Islet of Langerhans (tissue), 1 donor: ENCODE data around the gene IST1.
"Not testable (repeated sequence)": the region's sequence is repeated elsewhere in the genome, so short reads cannot be mapped to it uniquely, and the experiment has no call there.

ENCODE experiments used
- FAIRE-seq: peaks from one replicate; lab custom pipeline; 2011; peaks lifted over from hg19 to GRCh38; lab: Jason Lieb, UNC

IST1 gene

DNA sequence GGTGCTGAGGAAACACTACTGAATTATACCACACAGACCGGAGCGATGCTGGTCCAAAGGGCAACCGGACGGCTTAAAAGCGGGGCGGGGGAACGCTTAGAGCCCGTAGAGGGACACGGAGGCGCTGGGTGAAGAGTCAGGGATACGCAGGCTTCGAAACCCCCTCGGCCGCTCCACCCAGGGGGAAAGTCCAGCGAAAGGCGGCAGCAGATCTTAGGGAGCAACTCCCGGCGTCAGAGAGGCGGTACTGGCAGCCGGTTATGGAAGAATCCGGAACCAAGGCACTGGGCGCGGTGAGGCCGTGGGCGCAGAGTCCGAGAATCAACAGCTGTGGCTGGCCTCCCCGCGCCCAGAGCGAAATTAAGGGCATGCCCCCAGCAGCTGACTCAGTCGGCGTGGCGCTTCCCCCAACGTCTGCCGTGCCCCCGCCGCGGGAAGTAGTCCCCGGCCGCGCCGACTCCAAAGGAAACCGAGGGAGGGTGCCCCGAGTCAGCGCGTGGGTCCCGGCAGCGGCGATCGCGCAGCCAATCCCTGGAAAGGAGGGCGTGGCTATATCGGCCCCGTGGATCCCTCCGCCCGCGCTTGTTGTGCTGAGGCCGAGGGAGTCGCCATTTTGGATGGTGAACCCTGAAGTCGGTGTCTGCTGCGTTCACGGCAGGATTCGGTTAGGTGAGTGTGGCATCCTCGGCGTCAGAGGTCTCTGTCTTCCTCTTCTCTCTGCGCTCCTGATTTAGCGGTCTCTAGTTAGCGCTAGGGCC, at the start of gene IST1:
Gene IST1 (plus strand): TSS at position 611 of the 758 bp plus-strand sequence. CDS start 20,110 bp downstream, outside the sequence.
- no peak for FAIRE-seq

DNA sequence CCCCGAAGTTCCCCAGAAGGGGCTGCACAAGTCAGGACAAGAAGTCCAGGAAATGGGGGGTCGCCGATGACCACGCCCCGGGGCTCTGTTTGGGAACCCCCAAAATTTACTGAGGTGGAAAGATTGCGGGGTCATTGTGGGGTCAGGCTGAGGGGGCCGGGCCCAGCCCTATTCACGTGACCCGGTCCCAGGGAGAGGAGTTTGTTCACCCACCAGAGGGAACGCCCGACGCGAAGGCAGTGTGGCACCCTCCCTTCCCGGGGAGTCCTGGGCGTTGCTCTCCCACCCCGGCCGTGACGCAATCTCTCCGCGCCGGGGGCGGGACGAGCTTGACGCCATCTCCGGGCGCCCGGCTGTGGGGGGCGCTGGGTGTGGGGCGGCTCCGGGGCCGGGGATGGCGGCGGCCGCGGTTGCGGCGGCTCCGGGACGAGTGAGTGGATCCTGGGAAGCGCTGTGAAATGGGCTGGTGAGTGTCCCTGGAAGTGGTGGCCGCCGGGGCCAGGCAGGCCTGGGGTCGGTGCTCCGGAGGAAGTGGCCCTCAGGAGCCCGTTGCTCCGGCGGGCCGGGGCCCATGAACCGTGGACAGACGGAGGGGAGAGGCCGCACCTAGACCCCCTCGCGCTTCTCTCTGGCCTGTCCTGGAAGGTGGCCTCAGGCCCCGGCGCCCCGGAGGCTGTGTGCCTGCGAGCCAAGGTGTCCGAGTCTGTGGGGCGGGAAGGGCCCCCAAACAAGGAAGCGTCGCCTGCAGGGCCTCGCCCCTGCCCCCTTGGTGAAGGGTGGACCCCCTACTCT, 49.5 kb upstream of the IST1 start, which contains the start of gene ATXN1L:
Gene ATXN1L (plus strand): TSS at position 338 of the 792 bp plus-strand sequence. CDS start 3,765 bp downstream, outside the sequence.
- FAIRE-seq, result no peak

DNA sequence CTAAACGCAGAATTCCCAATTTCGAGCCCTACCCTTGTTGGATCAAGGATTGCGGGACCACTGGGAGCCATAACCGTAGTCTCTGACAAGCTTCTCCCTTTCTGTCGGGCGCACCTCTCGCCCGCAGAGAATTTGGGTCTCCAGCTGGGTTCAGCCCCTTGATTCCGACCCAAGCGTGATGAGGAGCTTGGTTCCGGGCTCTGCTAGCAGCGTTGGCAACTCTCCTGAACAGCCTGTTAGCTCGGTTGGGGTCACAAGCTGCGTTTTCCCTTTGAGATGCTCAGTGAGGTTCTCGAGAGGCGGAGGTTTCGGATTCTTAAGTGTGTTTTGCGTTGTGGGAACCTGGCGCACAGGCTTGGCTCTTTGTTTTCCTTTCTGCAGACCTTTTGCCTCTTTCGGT, 48.9 kb upstream of the IST1 start:
- no peak for FAIRE-seq

DNA sequence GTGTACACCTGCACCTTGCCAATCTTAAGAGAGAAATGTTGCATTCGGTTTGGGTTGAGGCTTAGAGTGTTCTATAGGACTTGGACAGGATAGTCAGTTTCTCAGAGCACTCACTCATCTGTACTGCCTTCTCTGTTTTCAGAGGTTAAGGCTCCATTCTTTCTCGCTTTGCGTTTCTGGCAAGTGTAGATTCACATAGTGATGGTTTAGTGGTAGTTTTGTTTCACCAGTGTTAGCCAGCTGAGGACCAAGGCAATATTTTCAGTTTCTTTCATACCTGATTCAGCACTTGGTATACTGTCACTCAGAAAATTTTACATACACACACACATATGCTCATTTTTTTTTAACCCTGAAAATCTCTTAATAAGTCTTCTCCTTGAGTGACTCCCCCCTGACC, 48.2 kb upstream of the IST1 start:
- FAIRE-seq, result no peak

DNA sequence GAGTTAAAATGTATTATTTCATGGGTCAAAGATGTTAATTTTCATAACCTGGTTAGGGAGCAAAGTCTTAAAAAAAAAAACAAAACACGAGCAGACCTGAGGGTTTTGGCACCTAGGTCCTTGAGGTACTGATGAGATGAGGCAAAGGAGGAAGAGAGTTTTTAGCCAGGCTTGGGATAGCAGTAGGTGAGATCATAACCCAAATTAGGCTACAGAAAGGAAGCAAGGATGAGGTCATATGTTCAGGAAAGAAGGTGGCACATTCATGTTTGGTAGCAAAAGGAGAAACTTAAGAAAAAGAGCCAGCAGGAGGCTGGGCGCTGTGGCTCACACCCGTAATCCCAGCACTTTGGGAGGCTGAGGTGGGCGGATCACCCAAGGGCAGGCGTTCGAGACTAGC, 46.7 kb upstream of the IST1 start:
- no peak for FAIRE-seq

DNA sequence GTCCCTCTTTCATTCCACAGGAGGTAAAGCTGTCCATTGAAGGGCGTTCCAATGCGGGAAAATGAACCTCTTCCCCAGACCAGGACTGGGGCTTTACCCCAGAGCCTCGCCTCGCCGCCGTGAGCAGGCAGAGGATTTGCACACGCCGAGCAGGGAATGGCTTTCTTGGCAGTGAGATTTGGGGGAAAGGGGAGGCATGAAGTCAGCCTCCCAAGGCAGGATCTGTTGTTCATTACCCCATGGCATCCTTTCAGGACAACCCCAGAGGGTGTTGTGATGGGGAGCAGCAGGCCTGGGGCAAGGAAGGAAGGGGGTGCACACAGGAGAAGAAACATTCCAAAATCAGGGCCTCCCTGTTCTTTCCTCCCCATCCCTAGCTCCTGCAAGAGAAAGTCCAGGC, 43.6 kb upstream of the IST1 start:
- FAIRE-seq, result no peak

DNA sequence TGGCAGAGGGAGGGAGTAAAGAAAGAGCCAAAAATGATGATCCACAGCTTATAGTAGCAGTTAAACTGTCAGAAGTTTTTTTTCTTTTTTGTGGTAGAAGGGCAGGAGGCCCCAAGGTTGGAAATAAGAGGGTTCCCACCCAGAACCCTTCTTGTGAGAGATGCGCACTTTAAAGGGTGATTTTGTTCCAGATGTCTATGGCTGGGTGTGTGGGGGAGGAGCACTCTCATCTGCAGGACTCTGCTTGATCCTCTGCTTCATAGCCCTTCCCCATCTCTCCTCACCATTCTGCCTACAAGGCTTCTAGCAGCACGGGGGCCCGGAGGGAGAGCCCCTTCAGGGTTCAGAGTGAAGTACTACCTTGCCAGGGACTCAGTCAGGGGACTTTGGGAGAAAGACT, 43.2 kb upstream of the IST1 start:
- FAIRE-seq, result no peak

DNA sequence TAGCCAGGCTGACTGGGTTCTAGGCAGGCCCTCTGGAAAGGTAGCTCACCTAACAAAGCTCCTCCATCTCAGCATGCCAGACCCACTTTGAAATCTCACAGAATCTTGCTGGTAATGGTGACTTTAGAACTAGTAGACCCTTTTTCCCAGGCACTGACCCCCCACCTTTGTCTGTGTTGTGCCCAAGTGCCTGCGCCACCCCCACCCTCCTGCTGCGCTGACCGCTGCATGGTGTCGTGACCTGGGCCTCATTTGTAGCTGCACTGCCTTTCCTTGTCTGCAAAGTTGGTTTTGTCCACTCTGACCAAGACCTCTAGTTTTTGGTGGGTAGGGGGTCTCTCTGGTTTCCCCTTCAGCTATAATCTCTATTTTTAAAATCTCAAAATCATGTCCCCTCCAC, 42.8 kb upstream of the IST1 start:
- no peak for FAIRE-seq

DNA sequence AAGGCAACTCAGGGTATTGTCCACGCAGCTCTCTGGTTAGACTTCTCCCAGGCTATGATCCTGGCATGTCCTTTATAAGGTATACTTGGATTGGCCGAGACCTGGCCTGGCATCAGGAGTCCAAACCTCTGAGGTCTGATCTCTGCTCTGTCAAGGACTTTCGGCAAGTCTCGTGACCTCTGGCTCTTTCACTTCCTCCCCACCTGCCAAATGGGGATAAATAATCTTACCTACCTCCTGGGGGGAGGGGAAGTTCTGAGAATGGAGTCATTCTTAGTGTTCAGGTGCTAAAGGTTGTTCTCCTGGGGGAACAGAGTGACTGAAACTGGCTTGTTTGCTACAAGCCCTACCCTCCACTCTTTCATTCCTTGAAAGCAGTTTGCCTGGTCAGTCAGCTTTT, 41.9 kb upstream of the IST1 start:
- no peak for FAIRE-seq

DNA sequence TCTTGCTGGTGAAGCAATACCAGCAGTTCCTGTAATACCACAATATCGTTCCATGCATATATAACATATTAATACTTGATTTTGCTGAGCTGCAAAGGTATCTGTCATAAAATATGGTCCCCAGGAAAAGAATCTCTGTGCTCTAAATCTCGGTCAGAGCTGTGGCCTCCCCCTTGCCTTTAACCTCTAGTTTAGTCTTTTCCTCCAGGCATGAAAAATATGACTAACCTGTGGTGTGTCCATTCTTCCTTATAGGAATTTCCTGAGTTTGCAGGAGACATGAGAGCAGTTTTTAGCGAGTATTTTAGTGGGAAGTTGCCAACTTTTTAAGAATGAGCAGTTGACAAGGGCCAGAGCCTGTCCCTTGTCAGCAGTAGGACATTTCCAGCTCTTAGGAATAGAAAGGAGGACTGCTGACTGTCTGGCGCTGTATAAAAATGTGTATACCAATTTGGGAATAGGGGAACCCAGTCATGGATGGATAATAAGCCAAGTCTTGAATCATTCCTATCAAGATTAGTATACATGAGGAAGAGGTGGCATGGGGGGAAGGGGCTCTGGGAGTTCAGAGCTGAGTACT, 40.9 kb upstream of the IST1 start:
- no peak for FAIRE-seq

DNA sequence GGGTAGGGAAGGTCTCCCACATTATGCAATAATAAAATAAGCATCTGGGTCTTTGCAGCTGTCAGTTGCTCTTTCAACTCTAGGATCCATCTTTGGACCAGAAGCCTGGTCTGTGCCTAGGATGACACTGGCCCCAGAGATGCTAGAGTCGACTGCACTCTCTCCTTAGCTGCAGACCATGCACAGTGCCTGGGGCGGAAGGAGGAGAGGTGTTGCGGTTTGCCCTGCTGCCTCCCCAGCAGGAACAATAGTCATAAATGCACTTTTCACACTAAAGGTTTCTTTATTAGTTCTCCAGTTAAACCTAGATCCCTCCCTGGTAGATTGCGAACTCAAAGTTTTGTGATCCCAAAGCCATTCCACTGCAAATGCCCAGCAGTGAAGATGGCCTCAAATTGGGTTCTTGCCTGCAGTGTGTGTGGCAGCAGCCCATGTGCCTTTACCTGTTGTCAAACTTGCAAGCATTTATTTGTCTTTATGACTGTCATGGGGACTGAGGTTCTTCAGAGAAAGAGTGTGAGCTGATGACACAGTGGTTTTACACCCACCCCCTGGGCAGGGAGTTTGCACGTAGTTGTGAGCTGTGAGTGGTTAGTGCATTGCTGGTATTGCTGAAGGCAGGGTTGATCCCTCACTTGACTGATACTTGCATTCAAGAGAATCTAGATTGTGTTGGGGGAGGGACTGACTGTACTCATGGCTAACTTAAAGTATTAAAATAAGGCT, 39.2 kb upstream of the IST1 start:
- no peak for FAIRE-seq

DNA sequence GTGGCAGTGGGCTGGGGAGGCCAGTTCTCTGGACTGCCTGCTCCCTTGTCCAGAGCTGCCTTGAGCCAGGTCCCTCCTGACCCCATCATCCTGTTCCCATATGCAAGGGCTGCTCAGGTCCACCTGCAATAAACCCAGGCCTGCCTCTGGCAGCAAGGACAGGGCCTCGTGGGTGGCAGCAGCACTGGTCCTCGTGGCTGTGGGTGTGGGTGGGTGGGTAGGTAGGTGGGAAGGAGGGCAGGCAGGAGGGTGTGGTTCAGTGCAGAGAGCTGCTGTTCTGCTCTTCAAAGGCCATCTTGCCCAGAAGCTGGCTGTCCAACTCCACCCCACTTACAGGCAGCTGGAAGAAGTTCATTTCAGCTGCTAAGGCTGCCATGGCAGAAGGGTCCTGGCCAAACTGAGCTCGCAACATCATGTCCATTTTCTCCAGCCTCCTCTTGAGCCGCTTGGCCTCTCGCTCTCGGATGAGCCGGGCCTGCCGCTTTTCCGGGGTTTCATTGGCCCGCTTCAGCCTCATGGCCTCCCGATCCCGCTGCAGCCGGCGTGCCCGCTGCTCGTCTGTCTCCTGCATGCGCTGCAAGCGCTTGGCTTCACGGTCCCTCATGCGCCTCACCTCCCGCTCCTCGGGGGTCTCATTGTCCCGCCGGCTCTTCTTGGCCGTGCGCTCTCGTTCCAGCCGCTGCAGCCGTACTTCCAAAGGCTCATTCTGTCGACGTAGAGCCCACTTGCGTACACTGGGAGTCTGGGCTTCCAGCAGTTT, 35.4 kb upstream of the IST1 start:
- FAIRE-seq, result no peak

DNA sequence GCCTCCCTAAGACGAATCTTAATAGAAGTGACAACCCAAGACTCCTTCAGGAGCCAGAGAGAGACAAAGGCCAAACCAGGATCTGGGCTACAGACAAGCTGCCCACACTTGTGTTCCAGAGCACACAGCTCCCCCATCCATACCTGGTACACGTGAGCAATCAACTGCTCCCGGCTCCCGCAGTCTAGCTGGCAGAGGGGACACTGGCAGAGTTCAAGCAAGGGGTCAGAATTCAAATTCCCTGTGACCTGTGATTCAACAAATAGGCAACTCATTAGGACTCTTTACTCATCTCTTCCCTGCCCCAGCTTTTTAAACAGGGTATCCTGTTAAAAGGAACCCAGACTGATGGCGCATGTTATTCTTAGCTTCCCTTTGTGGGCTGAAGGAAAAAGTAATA, 31.3 kb upstream of the IST1 start:
- no peak for FAIRE-seq

DNA sequence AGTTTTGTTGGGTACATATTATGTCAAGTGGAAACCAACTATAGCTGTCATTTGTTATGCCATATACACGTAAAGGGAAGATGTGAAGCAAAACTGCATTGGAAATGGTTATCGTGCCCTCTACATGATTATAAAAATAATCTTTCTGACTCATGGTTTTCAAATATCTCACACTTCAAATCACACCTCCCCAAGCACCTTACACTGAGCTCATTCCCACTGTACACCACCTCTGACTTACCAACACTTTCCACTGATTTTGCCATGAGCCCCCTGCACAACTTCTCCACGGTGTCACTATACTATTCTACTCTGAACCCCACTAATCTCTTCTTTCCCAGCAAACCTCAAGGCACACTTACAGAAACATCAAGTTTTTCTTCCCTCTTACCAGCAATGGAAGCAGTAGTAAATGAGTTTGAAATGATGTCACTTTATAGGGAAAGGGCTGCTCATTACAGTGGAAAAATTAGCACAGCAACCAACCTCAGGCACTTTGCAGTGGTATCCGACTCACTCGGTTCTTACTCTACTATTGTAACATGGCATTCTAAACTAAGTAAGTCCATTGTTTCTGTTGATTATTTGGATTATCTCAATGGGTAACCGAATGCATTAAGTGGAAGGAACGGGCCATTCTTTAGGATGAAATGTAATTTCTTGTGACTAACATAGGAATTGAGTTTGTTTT, 30.0 kb upstream of the IST1 start:
- no peak for FAIRE-seq

DNA sequence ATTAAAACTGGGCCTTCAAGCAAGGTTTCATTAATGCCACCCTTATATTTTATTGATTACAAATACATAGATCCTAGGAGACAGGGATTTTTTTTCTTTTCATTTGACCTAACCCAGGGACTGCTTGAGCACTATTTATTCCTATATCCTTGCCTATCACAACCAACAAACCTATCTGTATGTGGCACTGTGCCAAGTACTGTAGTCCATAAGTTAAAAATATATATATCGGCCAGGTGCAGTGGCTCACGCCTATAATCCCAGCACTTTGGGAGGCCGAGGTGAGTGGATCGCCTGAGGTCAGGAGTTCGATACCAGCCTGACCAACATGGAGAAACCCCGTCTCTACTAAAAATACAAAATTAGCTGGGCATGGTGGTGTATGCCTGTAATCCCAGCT, 28.2 kb upstream of the IST1 start:
- not testable (repeated sequence) for FAIRE-seq

DNA sequence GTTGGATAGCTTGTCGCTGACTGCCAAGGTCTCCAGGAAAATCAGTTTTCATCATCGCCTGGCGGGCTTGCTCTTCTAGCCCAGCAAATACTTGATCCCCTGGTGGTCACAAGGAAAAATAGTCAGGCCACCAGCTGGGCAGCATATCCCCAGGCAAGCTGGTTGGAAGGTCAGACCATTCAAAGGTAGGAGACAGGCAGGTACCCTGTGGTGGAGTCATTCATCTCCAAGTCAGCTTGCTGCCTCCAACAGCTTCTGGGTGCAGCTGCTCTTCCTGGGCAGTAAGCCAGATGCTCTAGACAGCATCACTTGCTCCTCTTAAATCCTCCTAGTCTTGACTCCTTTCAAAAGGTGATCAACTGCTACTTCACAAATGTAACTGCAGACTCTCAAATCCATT, 27.4 kb upstream of the IST1 start:
- no peak for FAIRE-seq

DNA sequence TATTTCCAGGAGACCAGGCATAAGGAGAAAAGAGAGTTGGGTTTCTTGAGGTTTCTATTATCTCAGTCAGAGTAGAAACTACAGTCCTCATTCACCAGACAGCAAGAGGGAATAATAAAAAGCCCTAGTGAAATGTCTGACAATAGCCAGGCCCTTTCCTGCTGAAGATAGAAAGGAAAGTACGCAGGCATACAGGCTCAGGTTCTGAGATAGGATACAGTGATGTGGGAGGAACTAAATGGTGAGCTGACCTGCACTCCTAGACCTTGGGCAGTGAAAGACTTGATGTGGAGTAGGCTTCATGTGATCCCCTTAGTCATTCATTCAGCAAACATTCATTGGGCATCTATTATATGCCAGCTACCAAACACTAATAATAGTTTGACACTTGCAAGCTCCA, 26.2 kb upstream of the IST1 start:
- no peak for FAIRE-seq

DNA sequence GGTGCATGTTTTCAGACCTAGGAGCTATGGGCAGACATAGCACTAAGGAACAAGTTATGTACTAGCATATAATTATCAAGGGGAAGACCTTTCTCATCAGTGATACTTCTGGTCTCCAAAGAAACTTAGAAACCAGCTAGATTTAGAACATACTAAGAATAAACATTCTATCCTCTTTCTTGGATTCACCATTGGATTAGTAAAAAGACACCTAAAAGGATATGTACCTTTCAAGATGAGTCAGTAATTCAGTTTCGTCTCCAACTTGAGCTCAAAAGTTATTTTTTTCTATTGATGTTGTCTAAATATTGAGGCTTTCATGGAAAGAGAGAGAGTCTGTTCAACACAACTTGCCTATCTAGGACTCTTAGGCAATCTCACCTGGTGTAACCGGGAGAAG, 24.5 kb upstream of the IST1 start:
- FAIRE-seq, result no peak

DNA sequence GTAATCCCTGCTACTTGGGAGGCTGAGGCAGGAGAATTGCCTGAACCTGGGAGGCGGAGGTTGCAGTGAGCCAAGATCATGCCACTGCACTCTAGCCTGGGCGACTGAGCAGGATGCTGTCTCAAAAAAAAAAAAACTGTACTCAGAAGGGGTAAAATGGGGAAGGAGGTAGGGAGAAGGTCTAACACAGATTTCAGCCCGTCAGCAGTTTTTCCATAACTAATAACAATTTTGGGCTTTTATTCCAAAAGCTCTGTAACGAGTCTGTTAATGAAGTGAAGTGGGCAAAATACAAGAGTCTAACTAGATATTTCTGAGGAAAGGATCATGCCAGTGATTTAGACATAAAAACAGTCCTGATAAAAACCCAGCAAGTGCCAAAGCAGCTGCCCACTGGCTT, 22.1 kb upstream of the IST1 start:
- FAIRE-seq, result no peak

DNA sequence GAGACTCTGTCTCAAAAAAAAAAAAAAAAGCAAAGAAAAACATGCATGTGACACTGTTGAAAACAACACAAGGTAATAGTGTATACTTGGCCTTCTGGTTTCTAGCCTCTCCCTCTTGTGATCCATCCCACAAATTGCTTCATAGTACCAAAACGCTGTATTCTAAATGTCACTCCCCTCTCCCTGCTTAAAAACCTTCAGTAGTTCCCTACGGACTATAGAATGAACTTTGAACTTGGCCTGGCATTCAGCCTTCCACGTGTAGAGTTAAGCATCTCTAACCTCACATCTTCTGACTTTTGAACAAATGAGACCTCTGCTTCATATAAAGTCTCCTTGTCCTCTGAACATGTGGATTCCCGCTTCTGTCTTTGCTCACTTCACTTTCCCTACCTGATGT, 16.4 kb upstream of the IST1 start:
- FAIRE-seq, result no peak

DNA sequence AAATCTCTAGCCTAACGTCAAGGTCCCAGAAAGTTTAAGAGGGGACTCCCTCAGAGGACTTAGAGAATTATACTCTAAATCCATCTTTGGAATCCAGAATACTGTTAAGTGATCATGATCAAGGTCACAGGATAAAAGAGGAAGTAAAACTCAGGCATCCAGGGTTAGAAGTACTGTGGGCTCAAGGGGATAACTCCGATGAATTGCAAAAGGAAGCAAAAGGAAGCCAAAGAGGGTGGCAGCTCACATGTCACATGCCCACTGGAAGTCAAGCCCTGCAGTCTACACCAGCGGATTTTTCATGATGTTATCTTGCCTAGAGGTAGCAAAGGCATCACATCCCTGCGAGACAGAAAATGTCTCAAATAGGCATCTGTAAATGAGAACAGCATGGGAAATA, 15.2 kb upstream of the IST1 start:
- FAIRE-seq, result no peak
